Endothelial cell of umbilical vein (primary cell): ENCODE measurements around the gene WDR90. TPM values are rescaled to one million over a fixed set of nuclear protein-coding genes. Genes with fewer than 3 reads are reported as not detected.

Experiments
- BruUV-seq: library from RNA; stranded (reverse); fragments of 400-500 nt; replicated peaks from 2 replicates; lab custom pipeline; 2021; lab: Mats Ljungman, UMichigan
- CTCF ChIA-PET: fragments of 300-600, 350-600 bp; sonication (Branson Sonifier 250); formaldehyde crosslinking; loops from one replicate; lab custom pipeline; 2021; ENCODE audit warnings: antibody characterized with exemption, inconsistent platforms; lab: Charles Lee
- POLR2A ChIA-PET: fragments of 300-600, 350-600 bp; sonication (Branson Sonifier 250); formaldehyde crosslinking; loops from one replicate; lab custom pipeline; 2021; ENCODE audit warnings: antibody characterized with exemption, inconsistent platforms; lab: Charles Lee
- DNase-seq: peaks from one replicate; pipeline ENCODE4 v3.0.0-alpha.2; 2011; ENCODE audit warnings: low read depth, low spot score
- FAIRE-seq: peaks from 2 replicates; lab custom pipeline; 2011; peaks lifted over from hg19 to GRCh38; lab: Jason Lieb, UNC
- H2AFZ ChIP-seq: 2 replicates; pipeline ENCODE4 v1.6.0; 2012; ENCODE audit warnings: low read depth, low read length, control low read depth, inconsistent platforms
- H3K27ac ChIP-seq: 2 replicates; pipeline ENCODE4 v1.5.1; 2011; ENCODE audit warnings: low read depth, mild to moderate bottlenecking, control low read depth, low read length, moderate library complexity; ENCODE audit not compliant: insufficient read depth
- H3K27me3 ChIP-seq, 2 experiments: 2 replicates each; pipeline versions ENCODE4 v1.6.0 to v1.6.1; 2011; ENCODE audit warnings: low read length in 2 of 2, mixed read lengths in 1 of 2; ENCODE audit not compliant: control insufficient read depth in 2 of 2, insufficient read depth in 2 of 2
- H3K36me3 ChIP-seq, 2 experiments: 2 replicates in 1 of 2; 3 replicates in 1 of 2; pipeline ENCODE4 v1.5.1; 2011; ENCODE audit warnings: low read length in 2 of 2, mild to moderate bottlenecking in 1 of 2, moderate library complexity in 1 of 2; ENCODE audit not compliant: control insufficient read depth in 2 of 2, insufficient read depth in 2 of 2; ENCODE audit errors: extremely low read depth in 1 of 2
- H3K4me1 ChIP-seq: 3 replicates; pipeline ENCODE4 v1.5.1; 2011; ENCODE audit warnings: mild to moderate bottlenecking, low read length; ENCODE audit not compliant: control insufficient read depth, insufficient read depth; ENCODE audit errors: extremely low read depth
- H3K4me2 ChIP-seq: 2 replicates; pipeline ENCODE4 v1.6.1; 2011; ENCODE audit warnings: low read length, control low read depth, mixed read lengths; ENCODE audit not compliant: insufficient read depth
- H3K4me3 ChIP-seq, 3 experiments: fragments of 200-600 bp in 1 of 3; sonication (generic), shearing (Covaris generic) in 1 of 3; replicated peaks in 1 of 3; 2 replicates each; pipeline ENCODE4 v1.5.1; 2011 to 2016; ENCODE audit warnings: control low read depth in 3 of 3, low read length in 3 of 3, mild to moderate bottlenecking in 2 of 3, inconsistent platforms in 1 of 3, low read depth in 1 of 3, moderate library complexity in 1 of 3; ENCODE audit not compliant: insufficient read depth in 1 of 3
- H3K79me2 ChIP-seq: 2 replicates; pipeline ENCODE4 v1.6.0; 2012; ENCODE audit warnings: low read length, inconsistent platforms; ENCODE audit not compliant: control insufficient read depth, insufficient read depth
- H3K9ac ChIP-seq: replicated peaks from 2 replicates; pipeline ENCODE3; 2011; ENCODE audit warnings: low read length, control low read depth; ENCODE audit not compliant: insufficient read depth; ENCODE audit errors: extremely low read depth
- H3K9me1 ChIP-seq: replicated peaks from 3 replicates; pipeline ENCODE4 v1.6.0; 2011; ENCODE audit warnings: mild to moderate bottlenecking, low read length; ENCODE audit not compliant: control insufficient read depth, insufficient read depth; ENCODE audit errors: extremely low read depth
- H3K9me3 ChIP-seq: replicated peaks from 2 replicates; pipeline ENCODE4 v1.5.1; 2012; ENCODE audit warnings: low read length, inconsistent platforms; ENCODE audit not compliant: control insufficient read depth, insufficient read depth
- H4K20me1 ChIP-seq: replicated peaks from 2 replicates; pipeline ENCODE3; 2011; ENCODE audit warnings: mild to moderate bottlenecking, low read length; ENCODE audit not compliant: control insufficient read depth, insufficient read depth; ENCODE audit errors: extremely low read depth
- CTCF ChIP-seq, 2 donors: IDR thresholded peaks; 1 replicate in 1 of 2; 2 replicates in 1 of 2; pipeline ENCODE4 v1.5.1; 2011; ENCODE audit warnings: low read length in 2 of 2, mild to moderate bottlenecking in 2 of 2, moderate library complexity in 2 of 2, control low read depth in 1 of 2, inconsistent platforms in 1 of 2, low read depth in 1 of 2; ENCODE audit not compliant: insufficient read depth in 1 of 2; ENCODE audit errors: extremely low read depth in 1 of 2
- EZH2 ChIP-seq: IDR thresholded peaks from 2 replicates; pipeline ENCODE4 v1.6.1; 2012; ENCODE audit warnings: borderline replicate concordance, low read depth, mild to moderate bottlenecking, moderate library complexity, low read length, inconsistent platforms; ENCODE audit not compliant: severe bottlenecking
- FOS ChIP-seq: IDR thresholded peaks from 2 replicates; pipeline ENCODE4 v1.6.1; 2011; ENCODE audit warnings: mild to moderate bottlenecking, low read length, moderate library complexity, borderline replicate concordance; ENCODE audit not compliant: insufficient read depth
- GATA2 ChIP-seq: IDR thresholded peaks from 2 replicates; pipeline ENCODE4 v1.7.0; 2011; ENCODE audit warnings: low read depth, mild to moderate bottlenecking, moderate library complexity, mixed read lengths, low read length; ENCODE audit not compliant: insufficient read length, insufficient read depth
- JUN ChIP-seq: IDR thresholded peaks from 2 replicates; pipeline ENCODE4 v1.6.1; 2011; ENCODE audit warnings: borderline replicate concordance, low read depth; ENCODE audit not compliant: insufficient read length, insufficient read depth
- MAX ChIP-seq: IDR thresholded peaks from 2 replicates; pipeline ENCODE4 v1.6.1; 2011; ENCODE audit not compliant: insufficient read depth, insufficient read length
- MYC ChIP-seq: IDR thresholded peaks from one replicate; pipeline ENCODE4 v1.6.1; 2011; ENCODE audit warnings: mild to moderate bottlenecking, low read depth, low read length
- POLR2A ChIP-seq: IDR thresholded peaks from 2 replicates; pipeline ENCODE4 v1.6.1; 2012; ENCODE audit warnings: low read depth, mild to moderate bottlenecking, control low read depth, low read length
- POLR2AphosphoS5 ChIP-seq: IDR thresholded peaks from 2 replicates; pipeline ENCODE4 v1.6.1; 2012; ENCODE audit warnings: low read depth, mild to moderate bottlenecking, control low read depth, low read length, moderate library complexity; ENCODE audit not compliant: insufficient read depth
- dilution Hi-C: fragments of 300-500 bp; cut with MboI; formaldehyde crosslinking; loops from one replicate; pipeline ENCODE4 v1.15.0; 2019; ENCODE audit warnings: low sequenced_read_pairs; ENCODE audit not compliant: extremely low pct_ligation_motif_present
- intact Hi-C: fragments of 100-400 bp; cut with micrococcal nuclease; formaldehyde crosslinking; loops from one replicate; pipeline ENCODE4 v1.10.0; 2022
- polyA plus RNA-seq, 4 experiments: library from polyadenylated mRNA; depleted of rRNA in 3 of 4; stranded (reverse) in 3 of 4; unstranded in 1 of 4; fragments of >200 nt; gene quantifications; 2 replicates each; pipeline versions ENCODE4 v1.2.1 to v1.2.3, GENCODE V29; 2011 to 2012; ENCODE audit warnings: missing spikeins in 1 of 4
- total RNA-seq: library from RNA; stranded (reverse); gene quantifications from 2 replicates; pipeline ENCODE4 v1.2.3, GENCODE V29; 2021

Gene WDR90
- total and polyA plus RNA-seq, 2 donors (not counting 3 experiments of a cell fraction or from before 2014, with no cell fraction given): 22.2 to 51.8 TPM

DNA sequence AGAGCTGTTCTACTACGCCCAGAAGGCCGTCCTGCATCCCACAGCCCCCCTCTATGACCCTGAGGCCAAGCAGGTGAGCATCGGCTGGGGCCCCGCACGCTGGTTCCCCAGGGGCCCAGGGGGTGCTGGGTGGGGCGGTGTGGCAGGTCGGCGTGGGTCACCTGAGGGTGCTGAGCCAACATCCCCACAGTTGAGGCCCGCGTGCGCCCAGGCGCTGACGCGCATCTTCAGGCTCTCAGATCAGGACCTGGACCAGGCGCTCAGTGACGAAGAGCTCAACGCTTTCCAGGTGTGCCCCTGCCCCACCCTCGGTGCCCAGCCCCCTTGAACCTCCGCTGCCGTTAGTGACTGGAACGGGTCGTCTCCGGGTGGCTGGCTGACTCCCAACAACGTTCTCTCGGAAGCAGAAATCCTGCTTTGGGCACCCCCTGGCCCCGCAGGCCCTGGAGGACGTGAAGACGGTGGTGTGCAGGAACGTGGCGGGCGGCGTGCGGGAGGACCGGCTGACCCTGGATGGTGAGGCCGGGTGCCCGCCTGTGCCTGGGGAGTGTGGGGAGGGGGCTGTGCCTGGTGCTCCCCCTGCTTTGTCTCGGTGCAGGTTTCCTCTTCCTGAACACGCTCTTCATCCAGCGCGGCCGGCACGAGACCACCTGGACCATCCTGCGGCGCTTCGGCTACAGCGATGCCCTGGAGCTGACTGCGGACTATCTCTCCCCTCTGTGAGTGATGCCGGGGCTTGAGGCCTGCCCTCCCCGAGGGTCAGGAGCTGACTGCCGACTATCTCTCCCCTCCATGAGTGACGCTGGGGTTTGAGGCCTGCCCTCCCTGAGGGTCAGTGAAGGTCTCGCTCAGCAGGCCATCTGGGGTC is 21.6 kb downstream of the WDR90 start:
- H3K9me1 ChIP-seq: no peaks in the 10 kb centered on the region
- H3K4me1 ChIP-seq: no peaks in the 10 kb centered on the region
- peaks cover 18% of the 10 kb centered on the region for H3K79me2 ChIP-seq
- H3K4me2 ChIP-seq: no peak overlapping the region
- intact Hi-C loops (no loop called here), dilution Hi-C loops (no loop called here)
- peaks cover 5 to 35% of the 10 kb centered on the region in 2 experiments for H3K36me3 ChIP-seq
- H3K9me3 ChIP-seq: no peaks in the 10 kb centered on the region
- H3K4me3 ChIP-seq: no peak overlapping the region
- no peak overlapping the region for H3K27ac ChIP-seq
- H2AFZ ChIP-seq: no peak overlapping the region
- no peak for DNase-seq
- TF ChIP-seq GATA2 (no peak), POLR2AphosphoS5 (no peak), MAX (no peak), POLR2A (no peak), MYC (no peak), JUN (no peak), FOS (no peak), EZH2 (no peak), CTCF (IDR thresholded peaks at IDR 0.05; ENCODE audit: extremely low read depth in 1 of 2, insufficient read depth in 1 of 2, low read depth in 1 of 2, low read length in 2 of 2) (no peak)
- FAIRE-seq: no peak
- BruUV-seq: no TSS peak
- no peak overlapping the region for H3K9ac ChIP-seq
- CTCF ChIA-PET: interaction anchor here (0.8 kb wide), 1 partner anchor 92 kb away, joined by 3 read pairs; no protein-coding TSS in a partner anchor
- no peaks in the 10 kb centered on the region for H4K20me1 ChIP-seq
- POLR2A ChIA-PET: no interaction called here
- no peaks in the 10 kb centered on the region for H3K27me3 ChIP-seq
